ENCODE measurements around the gene CX3CL1.

Gene CX3CL1

DNA sequence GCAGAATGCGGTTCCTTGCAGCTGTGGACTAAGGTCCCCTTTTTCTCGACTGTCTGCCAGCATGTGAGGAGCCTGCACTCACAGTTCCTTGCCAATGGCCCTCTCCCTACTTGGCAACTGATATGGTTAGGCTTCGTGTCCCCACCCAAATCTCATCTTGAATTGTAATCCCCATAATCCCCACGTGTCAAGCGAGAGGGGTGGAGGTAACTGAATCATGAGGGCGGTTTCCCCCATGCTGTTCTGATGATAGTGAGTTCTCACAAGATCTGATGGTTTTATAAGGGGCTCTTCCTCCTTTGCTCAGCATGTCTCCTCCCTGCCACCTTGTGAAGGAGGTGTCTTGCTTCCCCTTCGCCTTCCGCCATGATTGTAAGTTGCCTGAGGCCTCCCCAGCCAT lies 55.0 kb downstream of the CX3CL1 start:
- Mint-ChIP-seq H3K9me3 (no peaks in the 10 kb centered on the region), H3K4me1 (peaks cover 5% of the 10 kb centered on the region), H3K4me3 (no peak overlapping the region), H3K36me3 (peaks cover 20% of the 10 kb centered on the region), H3K27me3 (no peaks in the 10 kb centered on the region), H3K27ac (no peak overlapping the region)

DNA sequence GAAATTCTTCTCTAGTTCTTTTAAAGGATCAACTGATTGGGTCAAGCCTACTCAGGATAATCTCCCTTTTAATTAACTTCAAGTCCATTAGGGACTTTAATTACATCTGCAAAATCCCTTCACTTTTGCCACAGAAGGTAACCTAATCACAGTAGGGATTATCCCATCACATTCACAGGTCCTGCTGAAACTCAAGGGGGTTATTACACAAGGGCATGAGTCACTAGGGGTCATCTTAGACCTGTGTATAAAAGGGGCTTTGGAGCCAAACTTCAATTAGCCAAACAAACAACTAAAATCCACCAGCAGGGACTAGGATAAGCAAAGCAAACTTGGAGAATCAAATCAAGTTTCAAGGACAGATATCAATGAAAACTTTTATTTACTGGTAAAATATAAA lies 55.5 kb downstream of the CX3CL1 start:
- no peak overlapping the region for H3K4me3 Mint-ChIP-seq
- H3K9me3 Mint-ChIP-seq: no peaks in the 10 kb centered on the region
- peaks cover 7% of the 10 kb centered on the region for H3K4me1 Mint-ChIP-seq
- no peak overlapping the region for H3K27ac Mint-ChIP-seq
- no peaks in the 10 kb centered on the region for H3K27me3 Mint-ChIP-seq
- peaks cover 20% of the 10 kb centered on the region for H3K36me3 Mint-ChIP-seq

- no peak overlapping the region for H3K27ac Mint-ChIP-seq
- H3K9me3 Mint-ChIP-seq: no peaks in the 10 kb centered on the region
- H3K4me3 Mint-ChIP-seq: no peak overlapping the region
- H3K36me3 Mint-ChIP-seq: peaks cover 31% of the 10 kb centered on the region
- peaks cover 34% of the 10 kb centered on the region for H3K4me1 Mint-ChIP-seq
- no peaks in the 10 kb centered on the region for H3K27me3 Mint-ChIP-seq
These were observed 58.7 kb downstream of the CX3CL1 start for GRCh38 chr16:57430955-57431354.

DNA sequence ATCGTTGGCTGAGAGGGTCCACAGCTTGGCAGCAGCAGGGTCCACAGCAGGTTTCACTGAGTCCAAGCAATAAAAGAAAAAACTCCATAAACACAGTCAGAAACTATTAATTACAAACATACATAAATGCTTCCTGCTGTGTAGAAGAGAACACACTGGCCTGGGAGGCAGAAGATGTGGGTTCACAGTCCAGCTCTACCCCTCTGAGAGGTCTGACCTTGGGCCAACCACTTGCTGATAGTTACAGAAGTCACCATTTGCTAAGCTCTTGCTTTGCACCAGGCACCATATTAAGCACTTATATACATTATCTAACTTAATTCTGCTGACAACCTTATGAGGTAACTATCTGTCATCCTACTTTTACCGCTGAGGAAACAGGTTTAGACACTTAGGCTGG lies 60.2 kb downstream of the CX3CL1 start:
- H3K27ac Mint-ChIP-seq: peak overlapping the region; percentile 77
- peaks cover 28% of the 10 kb centered on the region for H3K36me3 Mint-ChIP-seq
- peaks cover 34% of the 10 kb centered on the region for H3K4me1 Mint-ChIP-seq
- H3K9me3 Mint-ChIP-seq: no peaks in the 10 kb centered on the region
- no peak overlapping the region for H3K4me3 Mint-ChIP-seq
- H3K27me3 Mint-ChIP-seq: no peaks in the 10 kb centered on the region

DNA sequence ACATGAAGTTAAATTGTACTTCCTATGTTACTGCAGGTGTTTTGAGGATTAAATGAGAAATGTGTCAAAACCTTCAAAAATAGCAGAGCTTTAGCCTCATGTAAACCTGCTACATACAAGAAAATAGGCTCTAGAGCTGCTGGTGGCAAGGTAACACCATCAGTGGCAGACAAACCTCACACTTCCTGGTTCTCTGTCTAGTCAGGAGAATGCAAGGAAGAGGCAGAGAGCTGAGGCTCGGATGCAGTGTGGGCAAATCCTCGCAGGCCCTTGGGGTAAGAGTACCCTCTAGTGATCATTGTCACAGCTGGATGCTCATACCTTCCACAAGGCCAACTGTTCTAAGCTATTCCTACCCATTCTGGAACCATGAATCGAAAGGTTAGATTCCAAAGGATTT lies 60.7 kb downstream of the CX3CL1 start:
- Mint-ChIP-seq H3K27ac (peak overlapping the region; percentile 77), H3K4me3 (no peak overlapping the region), H3K36me3 (peaks cover 28% of the 10 kb centered on the region), H3K4me1 (peaks cover 34% of the 10 kb centered on the region), H3K27me3 (no peaks in the 10 kb centered on the region), H3K9me3 (no peaks in the 10 kb centered on the region)

GRCh38 chr16:57434003-57434402 lies 61.7 kb downstream of the CX3CL1 start:
- Mint-ChIP-seq H3K27me3 (no peaks in the 10 kb centered on the region), H3K4me3 (peak overlapping the region; percentile 2), H3K4me1 (peaks cover 41% of the 10 kb centered on the region), H3K27ac (peak overlapping the region; percentile 74), H3K36me3 (peaks cover 31% of the 10 kb centered on the region), H3K9me3 (no peaks in the 10 kb centered on the region)
